HepG2 (cell line): ENCODE data around the gene NRG3. TPM values are rescaled to one million over a fixed set of nuclear protein-coding genes. Genes with fewer than 3 reads are reported as not detected.

Source experiments
- ATAC-seq: fragments of 200-7000 bp; cut with Tn5 transposase; 3 replicates; pipeline ENCODE4 v1.9.1; 2020; ENCODE audit warnings: mild to moderate bottlenecking, moderate library complexity
- BruUV-seq: library from RNA; stranded (reverse); fragments of 400-500 nt; replicated peaks from 2 replicates; lab custom pipeline; 2021; lab: Mats Ljungman, UMichigan
- CTCF ChIA-PET: fragments of 300-600 bp; formaldehyde crosslinking; extraction: SDS; loops from one replicate; lab custom pipeline; 2021; ENCODE audit warnings: low total read pairs, inconsistent platforms, low intra/inter-chr PET ratio; lab: Yijun Ruan, JAX
- POLR2A ChIA-PET: fragments of 350-600 bp; sonication (Branson Sonifier 250); formaldehyde crosslinking; loops from one replicate; lab custom pipeline; 2020; ENCODE audit warnings: antibody characterized with exemption, inconsistent platforms; lab: Yijun Ruan, JAX
- DNase-seq: peaks from one replicate; pipeline ENCODE4 v3.0.0-alpha.2; 2015; ENCODE audit warnings: low spot score
- FAIRE-seq: peaks from 3 replicates; lab custom pipeline; 2011; peaks lifted over from hg19 to GRCh38; lab: Jason Lieb, UNC
- H2AFZ ChIP-seq: one replicate; pipeline ENCODE4 v1.6.1; 2011; ENCODE audit warnings: low read length, inconsistent platforms
- H3K27ac ChIP-seq: fragments of 300-600 bp; 3 replicates; pipeline ENCODE4 v1.8.0; 2011; ENCODE audit warnings: mixed run types, mild to moderate bottlenecking, mixed read lengths, low read length, inconsistent platforms; ENCODE audit not compliant: insufficient read depth; ENCODE audit errors: extremely low read length
- H3K27me3 ChIP-seq, 2 experiments: fragments of 200-600 bp in 1 of 2; 2 replicates in 1 of 2; 3 replicates in 1 of 2; pipeline versions ENCODE4 v1.6.0 to v1.8.0; 2011; ENCODE audit warnings: low read length in 2 of 2, mild to moderate bottlenecking in 2 of 2, moderate library complexity in 2 of 2, inconsistent platforms in 1 of 2; ENCODE audit not compliant: insufficient read depth in 2 of 2, control insufficient read depth in 1 of 2
- H3K36me3 ChIP-seq, 2 experiments: fragments of 200-600 bp in 1 of 2; replicated peaks in 1 of 2; 2 replicates in 1 of 2; 3 replicates in 1 of 2; pipeline versions ENCODE4 v1.5.1 to v1.8.0; 2011; ENCODE audit warnings: low read length in 2 of 2, inconsistent platforms in 1 of 2; ENCODE audit not compliant: insufficient read depth in 2 of 2, control insufficient read depth in 1 of 2
- H3K4me1 ChIP-seq: 2 replicates; pipeline ENCODE4 v1.5.1; 2012; ENCODE audit warnings: low read length, inconsistent platforms; ENCODE audit not compliant: insufficient read depth
- H3K4me2 ChIP-seq: 2 replicates; pipeline ENCODE4 v1.6.0; 2011; ENCODE audit warnings: low read depth, low read length, inconsistent platforms
- H3K4me3 ChIP-seq, 3 experiments: fragments of 200-600 bp in 1 of 3; sonication (generic), shearing (Covaris generic) in 1 of 3; replicated peaks in 1 of 3; 2 replicates each; pipeline ENCODE4 v1.5.1; 2011 to 2016; ENCODE audit warnings: low read length in 3 of 3, inconsistent platforms in 2 of 3, low read depth in 2 of 3, mild to moderate bottlenecking in 2 of 3, control low read depth in 1 of 3, mixed read lengths in 1 of 3; ENCODE audit not compliant: insufficient read depth in 1 of 3
- H3K79me2 ChIP-seq: one replicate; pipeline ENCODE4 v1.6.1; 2011; ENCODE audit warnings: low read length, inconsistent platforms; ENCODE audit not compliant: insufficient read depth
- H3K9ac ChIP-seq: 2 replicates; pipeline ENCODE4 v1.6.0; 2011; ENCODE audit warnings: mild to moderate bottlenecking, low read depth, low read length, inconsistent platforms; ENCODE audit not compliant: insufficient read depth
- H3K9me3 ChIP-seq: 2 replicates; pipeline ENCODE4 v1.5.1; 2012; ENCODE audit warnings: mild to moderate bottlenecking, low read length
- H4K20me1 ChIP-seq: 2 replicates; pipeline ENCODE4 v1.6.0; 2011; ENCODE audit warnings: inconsistent platforms, mild to moderate bottlenecking, low read length, moderate library complexity; ENCODE audit not compliant: insufficient read depth
- DNMT1 ChIP-seq: sonication (generic); formaldehyde crosslinking; IDR thresholded peaks from 2 replicates; pipeline ENCODE4 v1.5.1; 2020; ENCODE audit warnings: mild to moderate bottlenecking, missing genetic modification reagents
- HDAC6 ChIP-seq: fragments of 200-600 bp; sonication (generic); IDR thresholded peaks from 2 replicates; pipeline ENCODE4 v1.7.0; 2017; ENCODE audit warnings: mild to moderate bottlenecking, antibody characterized with exemption, low read length, low read depth
- KAT7 ChIP-seq: IDR thresholded peaks from 2 replicates; pipeline ENCODE4 v1.6.1; 2018; ENCODE audit warnings: borderline replicate concordance, missing compliant biosample characterization
- NFYC ChIP-seq: IDR thresholded peaks from 2 replicates; pipeline ENCODE4 v1.6.1; 2016; ENCODE audit warnings: missing genetic modification reagents, missing compliant biosample characterization
- NR2C2 ChIP-seq: sonication (generic); formaldehyde crosslinking; IDR thresholded peaks from 2 replicates; pipeline ENCODE4 v1.4.0; 2020; ENCODE audit warnings: missing genetic modification reagents, mild to moderate bottlenecking, moderate library complexity, borderline replicate concordance
- SP140L ChIP-seq: sonication (generic); formaldehyde crosslinking; IDR thresholded peaks from 2 replicates; pipeline ENCODE4 v1.4.0; 2020; ENCODE audit warnings: missing genetic modification reagents, borderline replicate concordance
- ZNF224 ChIP-seq: sonication (generic); formaldehyde crosslinking; IDR thresholded peaks from 2 replicates; pipeline ENCODE4 v1.5.0; 2020; ENCODE audit warnings: mild to moderate bottlenecking, missing genetic modification reagents
- ZNF30 ChIP-seq: sonication (generic); formaldehyde crosslinking; IDR thresholded peaks from 2 replicates; pipeline ENCODE4 v1.5.0; 2020; ENCODE audit warnings: mild to moderate bottlenecking, missing genetic modification reagents
- ZNF468 ChIP-seq: sonication (generic); formaldehyde crosslinking; IDR thresholded peaks from 2 replicates; pipeline ENCODE4 v1.8.0; 2022; ENCODE audit warnings: mild to moderate bottlenecking, moderate library complexity, missing genetic modification reagents
- ZNF512 ChIP-seq: sonication (generic); formaldehyde crosslinking; IDR thresholded peaks from 2 replicates; pipeline ENCODE4 v1.4.0; 2020; ENCODE audit warnings: mild to moderate bottlenecking, missing genetic modification reagents
- ZNF577 ChIP-seq: sonication (generic); formaldehyde crosslinking; IDR thresholded peaks from 2 replicates; pipeline ENCODE4 v1.4.0; 2020; ENCODE audit warnings: mild to moderate bottlenecking, low read depth, missing genetic modification reagents, borderline replicate concordance
- ZNF746 ChIP-seq: sonication (generic); formaldehyde crosslinking; IDR thresholded peaks from 2 replicates; pipeline ENCODE4 v1.8.0; 2022; ENCODE audit warnings: mild to moderate bottlenecking, missing genetic modification reagents
- ZNF792 ChIP-seq: IDR thresholded peaks from 2 replicates; pipeline ENCODE4 v1.6.1; 2016
- ZNF891 ChIP-seq: sonication (generic); formaldehyde crosslinking; IDR thresholded peaks from 2 replicates; pipeline ENCODE4 v1.5.0; 2020; ENCODE audit warnings: mild to moderate bottlenecking, missing genetic modification reagents
- WGBS: methylation state at CpG from one replicate; pipeline ENCODE4 v1.1.6; 2017; ENCODE audit warnings: low lambda C conversion rate; 5-methylcytosine and 5-hydroxymethylcytosine counted together
- in situ Hi-C: cut with HindIII; loops from 2 replicates; pipeline ENCODE4 v1.10.0; 2017; ENCODE audit warnings: low pct_unique_long_range_greater_than_20kb; ENCODE audit not compliant: extremely low pct_ligation_motif_present
- intact Hi-C: fragments of 100-400 bp; cut with micrococcal nuclease; formaldehyde crosslinking; loops from one replicate; pipeline ENCODE4 v1.10.0; 2022; ENCODE audit not compliant: unreplicated experiment
- polyA plus RNA-seq, 8 experiments: library from polyadenylated mRNA; depleted of rRNA in 3 of 8; stranded (reverse) in 7 of 8; unstranded in 1 of 8; fragments of >200 nt; fragmentation: Illumina TruSeq in 4 of 8; extraction: Trizol in 4 of 8; gene quantifications; 2 replicates each; pipeline versions ENCODE4 v1.2.1 to v1.2.3, GENCODE V29; 2011 to 2016; ENCODE audit warnings: low read depth in 4 of 8, missing spikeins in 1 of 8, mixed read lengths in 1 of 8; ENCODE audit not compliant: insufficient read depth in 1 of 8
- total RNA-seq, 5 experiments: library from RNA; depleted of rRNA; stranded (reverse); fragments of >200 nt; fragmentation: Illumina TruSeq; extraction: Trizol; gene quantifications; 2 replicates each; pipeline ENCODE4 v1.2.3, GENCODE V29; 2016; ENCODE audit warnings: low read depth in 1 of 5
- TF ChIP-seq, protein P1 (sequence below): sonication (generic); formaldehyde crosslinking; IDR thresholded peaks from 2 replicates; pipeline ENCODE4 v1.4.0; 2020; ENCODE audit warnings: mild to moderate bottlenecking, missing genetic modification reagents
- TF ChIP-seq, protein P2 (sequence below): sonication (generic); formaldehyde crosslinking; IDR thresholded peaks from 2 replicates; pipeline ENCODE4 v1.5.1; 2020; ENCODE audit warnings: missing genetic modification reagents, mild to moderate bottlenecking, borderline replicate concordance
- TF ChIP-seq, protein P3 (sequence below): sonication (generic); formaldehyde crosslinking; IDR thresholded peaks from 2 replicates; pipeline ENCODE4 v1.8.0; 2022; ENCODE audit warnings: mild to moderate bottlenecking, missing genetic modification reagents, moderate library complexity

The NRG3 gene
- total and polyA plus RNA-seq, 2 of the 13 experiments (the other 11 are each of a cell fraction or from before 2014, with no cell fraction given) = not detected

- CTCF ChIA-PET = no interaction called here
These were observed 862.6 kb downstream of the NRG3 start for GRCh38 chr10:82737549-82737948.

More at GRCh38 chr10:82737549-82737948, 862.6 kb downstream of the NRG3 start:
- Histone ChIP-seq H3K4me2 (no peak overlapping the region), H4K20me1 (no peaks in the 10 kb centered on the region), H3K36me3 (no peaks in the 10 kb centered on the region), H3K9ac (no peak overlapping the region), H3K79me2 (no peaks in the 10 kb centered on the region), H3K27me3 (no peaks in the 10 kb centered on the region), H3K27ac (no peak overlapping the region)
- POLR2A ChIA-PET = no interaction called here
- TF ChIP-seq NFYC (CRISPR knock-in tag) (no peak), DNMT1 (CRISPR knock-in tag) (no peak), ZNF512 (CRISPR knock-in tag) (no peak), HDAC6 (no peak), ZNF792 (no peak), ZNF891 (CRISPR knock-in tag) (no peak), NR2C2 (CRISPR knock-in tag) (no peak), ZNF577 (CRISPR knock-in tag) (no peak), ZNF468 (no peak), ZNF224 (no peak), SP140L (no peak), KAT7 (no peak), ZNF30 (CRISPR knock-in tag) (no peak), ZNF746 (CRISPR knock-in tag) (no peak)
- TF ChIP-seq, protein P1, sequence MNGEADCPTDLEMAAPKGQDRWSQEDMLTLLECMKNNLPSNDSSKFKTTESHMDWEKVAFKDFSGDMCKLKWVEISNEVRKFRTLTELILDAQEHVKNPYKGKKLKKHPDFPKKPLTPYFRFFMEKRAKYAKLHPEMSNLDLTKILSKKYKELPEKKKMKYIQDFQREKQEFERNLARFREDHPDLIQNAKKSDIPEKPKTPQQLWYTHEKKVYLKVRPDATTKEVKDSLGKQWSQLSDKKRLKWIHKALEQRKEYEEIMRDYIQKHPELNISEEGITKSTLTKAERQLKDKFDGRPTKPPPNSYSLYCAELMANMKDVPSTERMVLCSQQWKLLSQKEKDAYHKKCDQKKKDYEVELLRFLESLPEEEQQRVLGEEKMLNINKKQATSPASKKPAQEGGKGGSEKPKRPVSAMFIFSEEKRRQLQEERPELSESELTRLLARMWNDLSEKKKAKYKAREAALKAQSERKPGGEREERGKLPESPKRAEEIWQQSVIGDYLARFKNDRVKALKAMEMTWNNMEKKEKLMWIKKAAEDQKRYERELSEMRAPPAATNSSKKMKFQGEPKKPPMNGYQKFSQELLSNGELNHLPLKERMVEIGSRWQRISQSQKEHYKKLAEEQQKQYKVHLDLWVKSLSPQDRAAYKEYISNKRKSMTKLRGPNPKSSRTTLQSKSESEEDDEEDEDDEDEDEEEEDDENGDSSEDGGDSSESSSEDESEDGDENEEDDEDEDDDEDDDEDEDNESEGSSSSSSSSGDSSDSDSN (CRISPR knock-in tag) = no peak
- TF ChIP-seq, protein P2, sequence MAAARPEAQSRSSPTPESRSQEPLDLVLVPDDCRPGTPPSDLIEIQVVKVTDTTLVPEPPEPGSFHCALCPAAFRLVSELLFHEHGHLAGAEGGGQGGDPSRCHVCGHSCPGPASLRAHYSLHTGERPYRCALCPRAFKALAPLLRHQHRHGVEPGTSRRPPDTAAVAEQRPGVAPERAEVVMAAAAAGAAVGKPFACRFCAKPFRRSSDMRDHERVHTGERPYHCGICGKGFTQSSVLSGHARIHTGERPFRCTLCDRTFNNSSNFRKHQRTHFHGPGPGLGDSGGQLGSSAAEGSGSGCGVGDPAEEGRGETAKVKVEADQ (CRISPR knock-in tag) = no peak
- TF ChIP-seq, protein P3, sequence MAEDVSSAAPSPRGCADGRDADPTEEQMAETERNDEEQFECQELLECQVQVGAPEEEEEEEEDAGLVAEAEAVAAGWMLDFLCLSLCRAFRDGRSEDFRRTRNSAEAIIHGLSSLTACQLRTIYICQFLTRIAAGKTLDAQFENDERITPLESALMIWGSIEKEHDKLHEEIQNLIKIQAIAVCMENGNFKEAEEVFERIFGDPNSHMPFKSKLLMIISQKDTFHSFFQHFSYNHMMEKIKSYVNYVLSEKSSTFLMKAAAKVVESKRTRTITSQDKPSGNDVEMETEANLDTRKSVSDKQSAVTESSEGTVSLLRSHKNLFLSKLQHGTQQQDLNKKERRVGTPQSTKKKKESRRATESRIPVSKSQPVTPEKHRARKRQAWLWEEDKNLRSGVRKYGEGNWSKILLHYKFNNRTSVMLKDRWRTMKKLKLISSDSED (CRISPR knock-in tag) = no peak
- TF ChIP-seq, all 625 proteins: peak for 0
- DNase-seq (no peak), FAIRE-seq (no peak), ATAC-seq (no peak)
- Histone ChIP-seq H2AFZ (no peak overlapping the region), H3K9me3 (peaks cover 72% of the 10 kb centered on the region), H3K4me1 (no peaks in the 10 kb centered on the region), H3K4me3 (no peak overlapping the region)
- 16% methylated on average over 11 of the region's 11 CpGs for WGBS
- in situ Hi-C loops (no loop called here), intact Hi-C loops (no loop called here)
- BruUV-seq = no TSS peak
